Endothelial cell (in vitro differentiated cells): ENCODE measurements around the gene KCNAB1. TPM values are rescaled to one million over a fixed set of nuclear protein-coding genes. Genes with fewer than 3 reads are reported as not detected.

Source experiments
- DNase-seq: peaks from one replicate; pipeline ENCODE4 v3.0.0; 2021; ENCODE audit warnings: low spot score
- H3K27ac Mint-ChIP-seq: one replicate; pipeline ENCODE4 v1.8.0; 2021; ENCODE audit warnings: mixed read lengths, inconsistent platforms; ENCODE audit not compliant: unreplicated experiment
- H3K27me3 Mint-ChIP-seq: one replicate; pipeline ENCODE4 v1.8.0; 2021; ENCODE audit warnings: mild to moderate bottlenecking, moderate library complexity, mixed read lengths, inconsistent platforms; ENCODE audit not compliant: unreplicated experiment
- H3K36me3 Mint-ChIP-seq: one replicate; pipeline ENCODE4 v1.8.0; 2021; ENCODE audit warnings: mild to moderate bottlenecking, low read depth, mixed read lengths, inconsistent platforms; ENCODE audit not compliant: unreplicated experiment
- H3K4me1 Mint-ChIP-seq: one replicate; pipeline ENCODE4 v1.8.0; 2021; ENCODE audit warnings: mild to moderate bottlenecking, mixed read lengths, inconsistent platforms; ENCODE audit not compliant: unreplicated experiment
- H3K4me3 Mint-ChIP-seq: one replicate; pipeline ENCODE4 v1.8.0; 2021; ENCODE audit warnings: mild to moderate bottlenecking, mixed read lengths, inconsistent platforms; ENCODE audit not compliant: unreplicated experiment
- H3K9me3 Mint-ChIP-seq: one replicate; pipeline ENCODE4 v1.8.0; 2021; ENCODE audit warnings: mixed read lengths, inconsistent platforms; ENCODE audit not compliant: unreplicated experiment
- total RNA-seq: library from RNA; stranded (reverse); fragmentation: NEBNext Ultra II Directional; extraction: Animal tissue kit (Norgen Biotek cat#: 25700); gene quantifications from one replicate; pipeline ENCODE4 v1.2.1, GENCODE V29; 2021; ENCODE audit not compliant: unreplicated experiment
- TF ChIP-seq, protein P1 (sequence below): fragments of 200-600 bp; sonication (generic); IDR thresholded peaks from one replicate; pipeline ENCODE4 v1.5.0; 2021; ENCODE audit warnings: antibody characterized with exemption; ENCODE audit not compliant: unreplicated experiment

Gene KCNAB1
- total RNA-seq, 1 donor from 2014 or later: not detected

DNA sequence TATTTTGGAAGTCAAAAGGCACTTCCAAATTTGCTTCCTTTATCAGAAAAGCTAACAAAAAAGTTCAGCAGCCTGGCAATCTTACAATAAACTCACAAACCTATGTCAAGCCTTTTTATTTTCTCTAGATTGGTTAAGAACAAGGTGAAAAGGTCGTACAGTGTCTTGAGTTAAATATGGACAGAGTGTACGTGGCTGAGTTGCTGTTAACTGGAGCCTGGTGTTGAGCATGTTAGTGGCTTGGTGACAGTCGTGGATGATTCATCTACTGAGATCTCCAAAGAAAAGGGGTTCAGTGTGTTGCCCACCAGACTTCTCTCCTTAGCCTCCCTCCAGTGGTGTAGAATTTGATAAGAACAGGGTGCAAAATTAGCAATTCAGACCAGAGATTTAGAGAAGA, 344.8 kb downstream of the KCNAB1 start:
- Mint-ChIP-seq H3K27me3 (no peaks in the 10 kb centered on the region), H3K4me3 (no peak overlapping the region), H3K36me3 (no peaks in the 10 kb centered on the region), H3K4me1 (peaks cover 2% of the 10 kb centered on the region), H3K27ac (no peak overlapping the region), H3K9me3 (no peaks in the 10 kb centered on the region)
- DNase-seq: no peak
- TF ChIP-seq, protein P1, sequence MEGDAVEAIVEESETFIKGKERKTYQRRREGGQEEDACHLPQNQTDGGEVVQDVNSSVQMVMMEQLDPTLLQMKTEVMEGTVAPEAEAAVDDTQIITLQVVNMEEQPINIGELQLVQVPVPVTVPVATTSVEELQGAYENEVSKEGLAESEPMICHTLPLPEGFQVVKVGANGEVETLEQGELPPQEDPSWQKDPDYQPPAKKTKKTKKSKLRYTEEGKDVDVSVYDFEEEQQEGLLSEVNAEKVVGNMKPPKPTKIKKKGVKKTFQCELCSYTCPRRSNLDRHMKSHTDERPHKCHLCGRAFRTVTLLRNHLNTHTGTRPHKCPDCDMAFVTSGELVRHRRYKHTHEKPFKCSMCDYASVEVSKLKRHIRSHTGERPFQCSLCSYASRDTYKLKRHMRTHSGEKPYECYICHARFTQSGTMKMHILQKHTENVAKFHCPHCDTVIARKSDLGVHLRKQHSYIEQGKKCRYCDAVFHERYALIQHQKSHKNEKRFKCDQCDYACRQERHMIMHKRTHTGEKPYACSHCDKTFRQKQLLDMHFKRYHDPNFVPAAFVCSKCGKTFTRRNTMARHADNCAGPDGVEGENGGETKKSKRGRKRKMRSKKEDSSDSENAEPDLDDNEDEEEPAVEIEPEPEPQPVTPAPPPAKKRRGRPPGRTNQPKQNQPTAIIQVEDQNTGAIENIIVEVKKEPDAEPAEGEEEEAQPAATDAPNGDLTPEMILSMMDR: no peak

- Mint-ChIP-seq H3K4me3 (no peak overlapping the region), H3K9me3 (no peaks in the 10 kb centered on the region), H3K27me3 (peaks cover 3% of the 10 kb centered on the region), H3K4me1 (no peaks in the 10 kb centered on the region), H3K27ac (no peak overlapping the region), H3K36me3 (no peaks in the 10 kb centered on the region)
- no peak for DNase-seq
- TF ChIP-seq, protein P1: no peak
These were observed 349.1 kb downstream of the KCNAB1 start for GRCh38 chr3:156469456-156469855.

GRCh38 chr3:156471431-156471830, 351.1 kb downstream of the KCNAB1 start:
- H3K9me3 Mint-ChIP-seq: no peaks in the 10 kb centered on the region
- TF ChIP-seq, protein P1: no peak
- H3K4me1 Mint-ChIP-seq: no peaks in the 10 kb centered on the region
- no peak overlapping the region for H3K27ac Mint-ChIP-seq
- H3K36me3 Mint-ChIP-seq: no peaks in the 10 kb centered on the region
- no peak overlapping the region for H3K4me3 Mint-ChIP-seq
- DNase-seq: no peak
- peaks cover 3% of the 10 kb centered on the region for H3K27me3 Mint-ChIP-seq

DNA sequence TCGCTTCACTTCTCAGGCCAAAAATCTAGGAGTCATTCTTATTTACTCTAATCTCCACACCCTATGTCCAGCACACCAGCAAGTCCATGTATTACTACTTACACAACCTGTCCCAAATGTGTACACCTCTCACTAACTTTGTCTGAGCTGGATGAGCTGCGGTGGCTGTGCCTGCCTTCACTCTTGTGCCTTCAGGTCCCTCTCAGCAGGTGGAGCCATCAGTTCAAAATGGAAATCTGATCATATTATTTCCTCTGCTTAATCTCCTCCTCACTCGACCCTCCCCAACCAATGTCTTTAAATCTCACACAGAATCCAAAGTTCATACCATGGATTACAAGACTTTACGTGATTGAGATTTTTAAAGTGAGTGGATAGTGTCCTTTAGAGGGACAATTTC, 351.8 kb downstream of the KCNAB1 start:
- DNase-seq: no peak
- Mint-ChIP-seq H3K4me1 (no peaks in the 10 kb centered on the region), H3K27me3 (peaks cover 3% of the 10 kb centered on the region), H3K36me3 (no peaks in the 10 kb centered on the region), H3K4me3 (no peak overlapping the region), H3K27ac (no peak overlapping the region), H3K9me3 (no peaks in the 10 kb centered on the region)
- TF ChIP-seq, protein P1: no peak

GRCh38 chr3:156472684-156473083, 352.3 kb downstream of the KCNAB1 start:
- Mint-ChIP-seq H3K27ac (no peak overlapping the region), H3K36me3 (no peaks in the 10 kb centered on the region), H3K9me3 (no peaks in the 10 kb centered on the region), H3K4me1 (no peaks in the 10 kb centered on the region), H3K4me3 (no peak overlapping the region), H3K27me3 (peaks cover 3% of the 10 kb centered on the region)
- DNase-seq: no peak
- TF ChIP-seq, protein P1: no peak
